ENCODE results near the gene CLDN3.

Gene CLDN3

GRCh38 chr7:73770860-73771670 lies 995 bp upstream of the CLDN3 start:
- DNase-seq (ENCODE audit: low read depth) = no peak

DNA sequence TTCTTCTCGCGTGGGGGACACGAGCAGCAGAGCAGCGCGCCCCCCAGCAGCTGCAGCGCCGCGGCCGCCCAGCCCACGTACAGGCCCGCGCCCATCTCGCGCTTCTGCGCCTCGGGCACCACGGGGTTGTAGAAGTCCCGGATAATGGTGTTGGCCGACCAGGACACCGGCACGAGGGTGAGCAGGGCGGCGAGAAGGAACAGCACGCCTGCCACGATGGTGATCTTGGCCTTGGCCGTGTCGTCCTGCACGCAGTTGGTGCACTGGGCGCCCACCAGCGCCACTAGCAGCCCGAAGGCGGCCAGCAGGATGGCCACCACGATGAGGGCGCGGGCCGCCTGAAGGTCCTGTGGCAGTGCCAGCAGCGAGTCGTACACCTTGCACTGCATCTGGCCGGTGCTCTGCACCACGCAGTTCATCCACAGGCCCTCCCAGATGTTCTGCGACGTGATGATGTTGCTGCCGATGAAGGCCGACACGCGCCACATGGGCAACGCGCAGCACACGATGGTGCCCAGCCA lies 529 bp downstream of the CLDN3 start:
- no peak for DNase-seq (ENCODE audit: low read depth)

DNA sequence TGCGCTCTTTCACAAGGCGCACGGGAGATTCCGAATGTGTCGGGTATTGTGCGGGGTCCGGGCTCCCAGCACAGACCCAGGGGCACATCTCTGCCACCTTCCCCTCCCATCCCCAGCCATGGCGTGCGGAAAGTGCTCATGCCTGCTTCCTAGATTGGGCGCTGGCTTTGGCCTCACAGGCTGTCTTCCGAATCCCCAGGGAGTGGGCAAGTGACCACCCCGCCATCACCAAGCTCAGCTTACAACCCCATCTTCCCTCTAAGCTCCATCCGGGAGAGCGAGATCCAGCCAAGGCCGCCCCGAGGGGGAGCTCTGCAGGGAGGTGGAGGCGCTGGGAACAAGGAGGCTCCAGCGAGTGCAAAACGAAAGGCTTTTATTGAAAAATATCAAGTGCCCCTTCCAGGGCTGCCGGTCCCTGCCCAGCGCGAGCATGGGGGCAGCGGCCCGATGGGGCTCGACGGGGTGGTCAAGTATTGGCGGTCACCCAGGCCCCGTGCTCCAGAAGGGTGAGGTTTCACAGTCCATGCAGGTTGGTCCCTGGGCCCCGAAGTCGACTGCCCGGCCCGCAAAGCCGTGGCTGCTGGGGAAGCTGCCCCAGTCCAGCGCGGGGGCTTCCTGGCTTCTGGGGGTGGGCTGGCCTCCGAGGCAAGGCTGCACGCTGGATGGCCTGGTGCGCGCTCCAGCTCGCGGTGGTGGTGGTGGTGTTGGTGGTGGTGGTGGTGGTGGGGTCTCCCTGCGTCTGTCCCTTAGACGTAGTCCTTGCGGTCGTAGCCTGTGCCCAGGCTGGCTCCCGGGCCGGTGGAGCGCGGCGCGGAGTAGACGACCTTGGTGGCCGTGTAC lies 1.2 kb downstream of the CLDN3 start:
- DNase-seq (ENCODE audit: low read depth) = no peak

DNA sequence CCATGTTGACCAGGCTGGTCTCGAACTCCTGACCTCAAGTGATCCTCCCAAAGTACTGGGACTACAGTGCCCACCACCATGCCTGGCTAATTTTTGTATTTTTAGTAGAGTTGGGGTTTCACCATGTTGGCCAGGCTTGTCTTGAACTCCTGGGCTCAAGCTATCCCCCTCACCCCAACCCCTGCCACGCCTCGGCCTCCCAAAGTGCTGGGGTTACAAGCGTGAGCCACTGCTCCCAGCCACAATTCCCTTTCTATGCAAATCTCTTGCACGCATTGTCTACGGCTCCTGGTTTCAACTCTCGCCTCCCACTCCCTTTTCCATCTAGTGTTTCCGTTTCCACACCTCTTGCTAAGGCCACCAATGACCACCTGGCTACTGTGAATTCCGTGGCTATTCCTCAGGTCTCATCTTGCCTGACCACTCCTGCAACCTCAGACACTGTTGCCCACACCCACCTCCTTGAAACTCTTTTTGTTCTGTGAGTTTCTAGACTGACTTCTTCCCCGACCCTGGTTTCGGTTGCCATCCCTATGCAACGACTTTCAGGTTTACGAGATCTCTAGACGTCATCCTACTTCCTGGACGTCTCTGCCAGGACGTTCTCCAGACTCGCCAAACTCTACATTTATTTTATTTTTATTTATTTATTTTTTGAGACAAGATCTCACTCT lies 3.4 kb downstream of the CLDN3 start:
- DNase-seq (ENCODE audit: low read depth) = no peak

- DNase-seq (ENCODE audit: low read depth) = no peak
Measured at GRCh38 chr7:73762659-73762999, 7.4 kb downstream of the CLDN3 start.

DNA sequence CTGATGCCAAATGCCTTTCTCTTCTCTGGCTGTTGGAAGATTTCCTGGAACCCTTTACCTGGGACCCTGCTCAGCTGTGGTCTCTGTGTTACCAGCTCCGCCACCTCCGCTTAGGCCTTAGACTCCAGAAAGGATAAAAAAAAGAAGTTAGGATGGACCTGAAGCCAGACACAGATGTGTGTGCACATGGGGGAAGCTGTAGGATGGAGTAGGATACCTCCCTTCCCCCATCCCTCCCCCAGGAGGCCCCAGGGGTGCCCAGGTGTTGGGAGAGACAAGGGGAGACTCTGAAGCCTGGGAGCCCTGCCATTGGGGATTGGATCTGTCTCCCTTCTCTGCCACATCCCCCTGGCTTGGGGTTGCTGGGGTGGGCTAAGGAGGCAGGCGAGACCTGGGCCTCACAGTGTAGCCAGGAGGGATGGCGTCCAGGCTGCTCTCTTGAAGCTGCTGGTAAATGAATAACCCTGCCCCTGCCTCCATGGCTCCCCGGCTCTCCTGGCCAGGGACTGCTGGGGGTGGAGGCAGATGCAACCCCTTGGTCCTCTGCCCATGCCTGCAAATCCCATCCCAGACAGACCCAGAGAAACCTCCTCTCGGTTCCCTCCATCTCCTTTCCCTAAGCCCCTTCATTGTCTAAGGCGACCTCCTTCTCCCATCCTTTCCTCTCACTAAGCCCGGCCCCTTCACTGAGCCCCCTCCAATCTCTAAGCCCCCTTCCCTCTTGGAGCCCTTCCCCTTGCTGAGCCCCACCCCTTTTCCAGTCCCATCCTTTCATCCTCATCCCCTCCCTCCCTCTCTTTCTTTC lies 8.0 kb downstream of the CLDN3 start:
- DNase-seq (ENCODE audit: low read depth) = no peak

- no peak for DNase-seq (ENCODE audit: low read depth)
Measured at GRCh38 chr7:73758581-73759138, 11.4 kb downstream of the CLDN3 start.

GRCh38 chr7:73749931-73750776 lies 19.9 kb downstream of the CLDN3 start:
- DNase-seq (ENCODE audit: low read depth) = no peak

DNA sequence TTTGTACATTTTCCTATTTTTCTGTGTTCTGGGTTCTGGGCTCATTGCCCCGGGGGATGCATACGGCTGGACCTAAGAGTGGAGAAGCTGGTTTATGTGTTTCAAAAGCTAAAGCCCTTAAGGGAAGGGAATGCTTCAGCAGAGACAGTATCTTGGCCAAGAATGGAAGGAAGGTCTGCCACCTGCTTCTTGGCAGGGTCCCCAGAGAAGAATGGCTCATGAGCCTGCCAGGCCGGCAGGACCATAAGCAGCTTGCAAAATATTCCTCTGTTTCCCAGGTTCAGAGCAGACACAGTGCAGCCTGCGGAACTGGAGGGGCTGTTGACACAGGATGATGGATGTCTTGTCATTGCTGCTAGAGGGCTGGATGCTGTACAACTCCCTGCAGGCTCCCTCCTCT lies 23.7 kb downstream of the CLDN3 start:
- no peak for DNase-seq (ENCODE audit: low read depth)

- no peak for DNase-seq (ENCODE audit: low read depth)
Measured at GRCh38 chr7:73742753-73743641, 27.1 kb downstream of the CLDN3 start.

- no peak for DNase-seq (ENCODE audit: low read depth)
Measured at GRCh38 chr7:73742338-73742752, 27.7 kb downstream of the CLDN3 start.

DNA sequence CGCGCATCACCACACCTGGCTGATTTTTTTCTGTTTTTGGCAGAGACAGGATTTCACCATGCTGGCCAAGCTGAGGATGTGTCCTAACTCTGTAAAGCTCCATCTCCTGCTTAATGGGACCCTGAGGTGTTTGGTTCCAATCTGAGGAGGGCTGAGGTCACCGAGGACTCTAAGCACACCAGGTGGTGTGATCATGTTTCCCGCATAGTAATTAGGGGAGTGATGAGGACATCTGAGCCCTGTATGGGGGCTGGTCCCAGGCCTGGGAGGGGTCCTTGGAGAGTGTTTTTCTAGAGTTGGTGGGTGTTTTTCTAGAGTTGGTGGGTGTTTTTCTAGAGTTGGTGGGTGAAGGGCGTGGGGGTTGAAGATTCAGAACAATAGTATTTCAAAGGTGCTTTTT lies 28.5 kb downstream of the CLDN3 start:
- no peak for DNase-seq (ENCODE audit: low read depth)

DNA sequence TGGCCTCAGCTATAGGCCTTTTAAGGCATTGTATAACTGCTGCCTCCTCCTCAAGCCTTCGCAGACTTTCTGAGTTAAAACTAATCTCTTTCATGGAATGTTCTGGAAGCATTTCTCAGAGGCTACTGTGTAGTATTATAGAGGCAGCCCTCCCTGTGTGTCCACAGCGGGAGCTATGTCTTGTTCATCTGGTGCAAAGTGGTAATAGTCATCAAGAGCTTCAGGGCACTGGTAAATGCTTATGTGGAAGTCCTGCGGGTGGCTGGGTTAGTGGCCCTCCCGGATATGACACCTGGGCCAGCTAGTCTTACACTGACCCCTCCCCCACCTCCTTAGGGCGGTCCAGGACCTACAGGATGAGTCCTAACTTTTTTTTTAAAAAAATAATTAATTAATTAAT lies 29.3 kb downstream of the CLDN3 start:
- no peak for DNase-seq (ENCODE audit: low read depth)

DNA sequence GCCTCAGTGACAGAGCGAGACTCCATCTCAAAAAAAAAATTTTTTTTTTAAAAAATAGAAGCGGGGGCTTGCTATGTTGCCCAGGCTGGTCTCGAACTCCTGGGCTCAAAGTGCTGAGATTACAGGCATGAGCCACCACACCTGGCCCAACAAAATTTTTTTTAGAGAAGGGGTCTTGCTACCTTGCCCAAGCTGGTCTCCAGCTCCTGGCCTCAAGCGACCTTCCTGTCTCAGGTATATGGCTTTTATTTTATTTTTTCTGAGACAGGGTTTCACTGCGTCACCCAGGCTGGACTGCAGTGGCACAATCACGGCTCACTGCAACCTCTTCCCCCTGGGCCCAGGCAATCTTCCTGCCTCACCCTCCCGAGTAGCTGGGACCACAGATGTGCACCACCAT lies 29.9 kb downstream of the CLDN3 start:
- no peak for DNase-seq (ENCODE audit: low read depth)

GRCh38 chr7:73739387-73739767 lies 30.7 kb downstream of the CLDN3 start:
- DNase-seq (ENCODE audit: low read depth) = no peak

DNA sequence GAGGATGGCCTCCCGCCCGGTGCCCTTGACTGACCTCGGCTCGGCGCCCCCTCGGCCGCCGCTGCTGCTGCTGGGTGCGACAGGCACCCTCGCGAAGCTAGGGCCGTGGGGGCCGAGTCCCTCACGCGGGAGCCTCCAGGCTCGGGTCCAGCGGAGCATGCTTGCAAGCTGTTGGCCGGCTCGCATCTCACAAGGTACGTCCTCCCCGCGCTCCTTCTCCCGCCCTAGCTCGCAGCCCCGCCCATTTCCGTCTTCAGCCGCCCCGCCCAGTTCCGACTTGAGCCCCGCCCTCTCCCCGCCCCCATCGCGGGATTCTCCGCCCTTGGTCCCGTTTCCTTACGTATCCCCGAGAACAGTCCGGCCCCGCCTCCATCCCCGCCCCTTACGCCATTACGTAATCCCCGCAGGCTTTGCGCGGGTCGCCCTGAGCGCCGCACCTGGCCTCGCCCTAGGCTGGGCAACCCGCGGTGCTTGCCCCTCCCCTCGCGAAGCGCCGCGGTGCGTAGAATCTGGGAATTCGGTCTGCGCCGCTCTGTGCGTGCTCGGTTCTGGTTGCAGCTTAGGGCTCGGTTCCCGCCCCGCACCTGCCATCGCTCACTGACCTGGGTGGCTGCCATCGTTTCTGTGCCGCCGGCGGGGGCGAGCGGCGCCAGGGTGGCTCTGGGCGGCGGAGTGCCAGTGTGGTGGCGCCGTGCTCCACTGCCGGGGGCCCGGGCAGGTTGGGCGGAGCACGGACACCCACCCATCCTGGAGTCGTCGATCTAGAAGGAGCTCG lies 31.3 kb downstream of the CLDN3 start, which contains the start of gene ABHD11:
TSS of gene ABHD11 (minus strand) at position 191 of the 775 bp plus-strand sequence. CDS start at position 159, 32 bp downstream.
- peak; percentile 84 for DNase-seq (ENCODE audit: low read depth)

DNA sequence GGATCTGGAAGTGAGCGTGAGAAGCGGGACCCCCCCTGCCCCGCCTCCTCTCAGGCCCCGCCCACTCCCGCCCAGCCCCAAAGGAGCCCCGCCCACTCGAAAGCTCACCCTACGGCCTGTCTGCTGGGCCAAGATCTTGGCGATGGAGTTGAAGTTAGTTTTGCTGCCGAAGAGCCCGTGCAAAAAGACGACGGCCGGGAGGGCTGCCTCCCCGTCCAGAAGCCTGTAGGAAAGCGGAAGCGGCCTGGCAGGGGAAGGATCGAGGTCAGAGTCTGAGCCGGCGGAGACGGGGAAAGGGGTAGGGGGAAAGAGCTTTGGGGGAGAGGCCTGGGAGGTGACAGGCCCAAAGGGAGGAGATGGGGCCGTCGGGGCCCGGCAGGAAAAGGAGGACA lies 31.9 kb downstream of the CLDN3 start:
- DNase-seq (ENCODE audit: low read depth) = no peak

DNA sequence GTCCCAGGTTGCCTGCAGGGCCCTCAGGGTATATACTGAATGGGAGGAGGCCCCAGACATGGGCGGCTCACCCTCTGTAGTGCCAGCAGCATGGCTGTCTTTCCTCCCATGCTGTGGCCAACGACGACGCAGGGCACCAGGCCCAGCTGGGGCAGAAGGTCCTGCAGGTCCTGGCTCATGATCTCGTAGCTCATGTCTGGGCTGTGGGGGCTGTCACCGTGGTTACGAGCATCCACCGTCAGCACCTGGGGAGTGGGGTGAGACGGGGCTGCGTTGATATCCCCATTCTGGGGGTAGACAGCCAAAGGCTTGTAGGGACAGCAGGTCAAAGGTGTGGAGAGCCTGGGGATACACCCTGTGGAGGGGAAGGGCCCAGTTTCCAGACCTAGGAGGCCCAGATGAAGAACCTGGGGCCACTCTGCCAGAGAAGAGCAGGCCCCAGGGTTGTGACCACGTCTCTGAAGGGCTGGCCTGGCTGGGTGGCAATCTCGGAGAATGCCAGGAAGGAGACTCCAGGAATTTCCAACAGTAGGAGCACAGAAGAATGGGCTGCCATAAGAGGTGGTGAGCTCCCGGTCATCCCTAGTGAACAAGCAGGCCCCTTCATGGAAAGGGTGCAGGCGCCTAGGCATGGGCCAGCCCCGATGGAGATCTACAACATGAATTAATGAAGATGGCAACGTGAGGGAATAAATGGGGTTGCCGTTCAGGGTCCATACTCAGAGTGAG lies 32.4 kb downstream of the CLDN3 start:
- no peak for DNase-seq (ENCODE audit: low read depth)

All from stromal cell of bone marrow (primary cell).